ENCODE data around the gene STYXL1.
A peak's percentile ranks its signal among the peaks of the same experiment; 100 is the strongest.

Gene STYXL1

DNA sequence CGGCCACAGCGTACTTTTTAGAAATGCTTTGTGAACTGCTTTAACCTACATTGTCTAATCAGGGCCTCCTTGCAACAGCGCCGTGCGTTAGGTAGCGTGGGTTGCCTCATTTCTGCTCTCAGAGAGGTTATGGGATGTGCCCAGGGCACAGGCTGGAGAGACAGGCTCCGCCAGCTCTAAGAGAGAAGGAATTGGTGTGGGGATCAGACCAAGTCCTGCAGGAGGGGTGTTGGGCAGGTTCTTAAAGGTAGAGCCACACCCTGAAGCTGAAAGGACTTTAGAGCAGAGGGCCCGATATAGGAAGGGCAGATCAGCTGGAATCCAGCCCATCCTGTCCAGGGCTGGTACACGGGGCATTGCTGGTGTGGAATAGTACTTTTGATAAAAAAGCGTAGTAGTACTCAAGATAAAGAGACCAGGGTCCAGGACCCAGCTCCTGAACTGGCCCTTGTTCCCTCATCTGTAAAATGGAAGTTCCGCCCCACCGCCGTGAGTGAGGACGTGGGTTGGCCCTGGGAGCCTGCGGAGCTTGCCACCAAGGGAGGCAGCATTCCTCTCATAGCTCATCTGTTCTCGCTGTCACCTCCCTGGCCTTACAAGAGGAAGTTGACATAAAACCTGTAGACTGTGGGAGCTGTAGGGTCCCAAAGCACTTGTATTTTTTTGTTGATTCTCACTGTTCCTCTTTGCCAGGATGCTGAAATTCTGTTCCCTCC lies 90.6 kb downstream of the STYXL1 start:
- H3K4me1 ChIP-seq (ENCODE audit: control insufficient read depth in 1 of 2, insufficient read depth in 1 of 2, low read depth in 1 of 2, low read length in 1 of 2), result peaks cover 34 to 41% of the 10 kb centered on the region in 2 experiments
- TF ChIP-seq, protein P1, sequence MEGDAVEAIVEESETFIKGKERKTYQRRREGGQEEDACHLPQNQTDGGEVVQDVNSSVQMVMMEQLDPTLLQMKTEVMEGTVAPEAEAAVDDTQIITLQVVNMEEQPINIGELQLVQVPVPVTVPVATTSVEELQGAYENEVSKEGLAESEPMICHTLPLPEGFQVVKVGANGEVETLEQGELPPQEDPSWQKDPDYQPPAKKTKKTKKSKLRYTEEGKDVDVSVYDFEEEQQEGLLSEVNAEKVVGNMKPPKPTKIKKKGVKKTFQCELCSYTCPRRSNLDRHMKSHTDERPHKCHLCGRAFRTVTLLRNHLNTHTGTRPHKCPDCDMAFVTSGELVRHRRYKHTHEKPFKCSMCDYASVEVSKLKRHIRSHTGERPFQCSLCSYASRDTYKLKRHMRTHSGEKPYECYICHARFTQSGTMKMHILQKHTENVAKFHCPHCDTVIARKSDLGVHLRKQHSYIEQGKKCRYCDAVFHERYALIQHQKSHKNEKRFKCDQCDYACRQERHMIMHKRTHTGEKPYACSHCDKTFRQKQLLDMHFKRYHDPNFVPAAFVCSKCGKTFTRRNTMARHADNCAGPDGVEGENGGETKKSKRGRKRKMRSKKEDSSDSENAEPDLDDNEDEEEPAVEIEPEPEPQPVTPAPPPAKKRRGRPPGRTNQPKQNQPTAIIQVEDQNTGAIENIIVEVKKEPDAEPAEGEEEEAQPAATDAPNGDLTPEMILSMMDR (IDR thresholded peaks at IDR 0.05), result no peak
- H3K27ac ChIP-seq, result peak overlapping the region; percentile 30
- no peaks in the 10 kb centered on the region for H3K9me3 ChIP-seq
- H3K27me3 ChIP-seq, result no peaks in the 10 kb centered on the region
- H3K4me3 ChIP-seq (ENCODE audit: low read depth in 1 of 2, low read length in 1 of 2), result no peak overlapping the region
- peaks cover 32% of the 10 kb centered on the region for H3K36me3 ChIP-seq

- H3K4me1 ChIP-seq (ENCODE audit: control insufficient read depth in 1 of 2, insufficient read depth in 1 of 2, low read depth in 1 of 2, low read length in 1 of 2), result peaks cover 46 to 55% of the 10 kb centered on the region in 2 experiments
- H3K9me3 ChIP-seq, result no peaks in the 10 kb centered on the region
- no peaks in the 10 kb centered on the region for H3K27me3 ChIP-seq
- TF ChIP-seq, protein P1 (IDR thresholded peaks at IDR 0.05), result no peak
- no peak overlapping the region for H3K4me3 ChIP-seq (ENCODE audit: low read depth in 1 of 2, low read length in 1 of 2)
- no peak overlapping the region for H3K27ac ChIP-seq
- peaks cover 25% of the 10 kb centered on the region for H3K36me3 ChIP-seq
Observed at GRCh38 chr7:75955331-75955955, 92.4 kb downstream of the STYXL1 start.

DNA sequence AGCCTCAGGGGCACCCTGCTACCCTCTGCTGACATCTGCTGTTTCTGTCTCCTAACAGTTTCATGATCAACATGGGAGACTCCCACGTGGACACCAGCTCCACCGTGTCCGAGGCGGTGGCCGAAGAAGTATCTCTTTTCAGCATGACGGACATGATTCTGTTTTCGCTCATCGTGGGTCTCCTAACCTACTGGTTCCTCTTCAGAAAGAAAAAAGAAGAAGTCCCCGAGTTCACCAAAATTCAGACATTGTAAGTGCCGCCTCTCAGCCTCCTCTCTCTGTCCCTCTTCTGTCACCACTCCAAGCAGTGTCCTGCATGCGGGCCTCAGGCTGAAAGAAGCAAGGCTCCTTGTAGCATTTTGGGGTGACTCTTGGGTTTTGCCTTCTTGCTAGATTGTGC lies 93.9 kb downstream of the STYXL1 start:
- peak overlapping the region; percentile 38 to 47 for H3K4me3 ChIP-seq (ENCODE audit: low read depth in 1 of 2, low read length in 1 of 2)
- H3K9me3 ChIP-seq, result no peaks in the 10 kb centered on the region
- peaks cover 21% of the 10 kb centered on the region for H3K36me3 ChIP-seq
- no peaks in the 10 kb centered on the region for H3K27me3 ChIP-seq
- peaks cover 55 to 60% of the 10 kb centered on the region in 2 experiments for H3K4me1 ChIP-seq (ENCODE audit: control insufficient read depth in 1 of 2, insufficient read depth in 1 of 2, low read depth in 1 of 2, low read length in 1 of 2)
- TF ChIP-seq, protein P1 (IDR thresholded peaks at IDR 0.05), result no peak
- H3K27ac ChIP-seq, result peak overlapping the region; percentile 86

- TF ChIP-seq, protein P1 (IDR thresholded peaks at IDR 0.05), result no peak
- peaks cover 17% of the 10 kb centered on the region for H3K36me3 ChIP-seq
- H3K27ac ChIP-seq, result peak overlapping the region; percentile 86
- peaks cover 57 to 60% of the 10 kb centered on the region in 2 experiments for H3K4me1 ChIP-seq (ENCODE audit: control insufficient read depth in 1 of 2, insufficient read depth in 1 of 2, low read depth in 1 of 2, low read length in 1 of 2)
- no peaks in the 10 kb centered on the region for H3K9me3 ChIP-seq
- no peaks in the 10 kb centered on the region for H3K27me3 ChIP-seq
- peak overlapping the region; percentile 38 to 47 for H3K4me3 ChIP-seq (ENCODE audit: low read depth in 1 of 2, low read length in 1 of 2)
Observed at GRCh38 chr7:75953431-75953830, 94.4 kb downstream of the STYXL1 start.

GRCh38 chr7:75951506-75951905 lies 96.3 kb downstream of the STYXL1 start:
- Histone ChIP-seq H3K27me3 (no peaks in the 10 kb centered on the region), H3K4me1 (ENCODE audit: control insufficient read depth in 1 of 2, insufficient read depth in 1 of 2, low read depth in 1 of 2, low read length in 1 of 2) (peaks cover 59 to 66% of the 10 kb centered on the region in 2 experiments), H3K4me3 (ENCODE audit: low read depth in 1 of 2, low read length in 1 of 2) (peak overlapping the region in 1 of 2 experiments; percentile 25), H3K36me3 (peaks cover 10% of the 10 kb centered on the region), H3K27ac (peak overlapping the region; percentile 84), H3K9me3 (no peaks in the 10 kb centered on the region)
- TF ChIP-seq, protein P1 (IDR thresholded peaks at IDR 0.05), result no peak
